GM18505 (cell line): ENCODE data around the gene OGFOD3.
"Not testable (repeated sequence)": the region's sequence is repeated elsewhere in the genome, so short reads cannot be mapped to it uniquely, and the experiment has no call there.

ENCODE experiments used
- ATAC-seq: cut with Tn5 transposase; IDR thresholded peaks from one replicate; pipeline ENCODE4 v1.9.1; 2021; ENCODE audit not compliant: unreplicated experiment
- POLR2A ChIP-seq: IDR thresholded peaks from 4 replicates; pipeline ENCODE4 v1.6.1; 2011; ENCODE audit warnings: borderline replicate concordance; ENCODE audit not compliant: insufficient read depth, insufficient read length; ENCODE audit errors: extremely low read depth

The OGFOD3 gene

GRCh38 chr17:82412535-82413520, 5.6 kb downstream of the OGFOD3 start:
- no peak for ATAC-seq
- TF ChIP-seq POLR2A: no peak

- not testable (repeated sequence) for ATAC-seq
These were observed 6.3 kb downstream of the OGFOD3 start for GRCh38 chr17:82412081-82412480.

- no peak for ATAC-seq
These were observed 6.9 kb downstream of the OGFOD3 start for GRCh38 chr17:82411396-82412053.

GRCh38 chr17:82410014-82410716, 8.2 kb downstream of the OGFOD3 start:
- TF ChIP-seq POLR2A: no peak
- no peak for ATAC-seq

More at GRCh38 chr17:82411396-82412053, 6.9 kb downstream of the OGFOD3 start:
- TF ChIP-seq POLR2A: no peak

- no peak for ATAC-seq
- TF ChIP-seq POLR2A: no peak
These were observed 9.5 kb downstream of the OGFOD3 start for GRCh38 chr17:82408938-82409318.

- ATAC-seq: no peak
- TF ChIP-seq POLR2A: no peak
These were observed 10.0 kb downstream of the OGFOD3 start for GRCh38 chr17:82408288-82408937.

GRCh38 chr17:82407255-82407654, 11.1 kb downstream of the OGFOD3 start:
- ATAC-seq: no peak
- no peak for TF ChIP-seq POLR2A

- no peak for ATAC-seq
- TF ChIP-seq POLR2A: no peak
These were observed 12.2 kb downstream of the OGFOD3 start for GRCh38 chr17:82406131-82406671.

GRCh38 chr17:82405051-82405450, 13.3 kb downstream of the OGFOD3 start:
- no peak for TF ChIP-seq POLR2A
- ATAC-seq: no peak

GRCh38 chr17:82403662-82404660, 14.4 kb downstream of the OGFOD3 start:
- no peak for ATAC-seq
- TF ChIP-seq POLR2A: no peak

GRCh38 chr17:82402865-82403264, 15.5 kb downstream of the OGFOD3 start:
- TF ChIP-seq POLR2A: no peak
- ATAC-seq: no peak

- no peak for TF ChIP-seq POLR2A
- no peak for ATAC-seq
These were observed 17.6 kb downstream of the OGFOD3 start for GRCh38 chr17:82400830-82401229.

GRCh38 chr17:82400206-82400605, 18.2 kb downstream of the OGFOD3 start:
- TF ChIP-seq POLR2A: no peak
- no peak for ATAC-seq
